ENCODE results near the gene WDR41.
A peak's percentile ranks its signal among the peaks of the same experiment; 100 is the strongest.
"Not testable (repeated sequence)": the region's sequence is repeated elsewhere in the genome, so short reads cannot be mapped to it uniquely, and the experiment has no call there.

Gene WDR41

DNA sequence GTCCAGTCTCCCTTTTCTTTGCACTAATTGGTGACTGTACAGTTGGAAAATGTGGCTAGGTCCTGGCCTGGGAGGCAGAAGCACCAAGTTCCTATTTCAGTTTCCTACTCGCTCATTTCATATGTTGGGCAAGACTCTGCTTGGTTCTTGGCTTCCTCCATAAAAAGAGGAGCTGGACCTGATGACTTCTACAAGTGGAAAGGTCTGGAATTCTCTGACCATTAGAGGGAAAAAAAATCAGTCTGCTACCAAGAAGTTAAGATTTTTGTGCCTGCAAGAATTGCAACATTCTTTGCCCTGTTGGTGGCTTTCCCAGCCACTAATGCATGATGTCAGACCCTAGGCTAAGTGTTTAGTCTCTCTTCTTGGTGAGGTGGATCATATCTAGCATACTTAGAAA, 91.5 kb downstream of the WDR41 start:
- no peak for DNase-seq

DNA sequence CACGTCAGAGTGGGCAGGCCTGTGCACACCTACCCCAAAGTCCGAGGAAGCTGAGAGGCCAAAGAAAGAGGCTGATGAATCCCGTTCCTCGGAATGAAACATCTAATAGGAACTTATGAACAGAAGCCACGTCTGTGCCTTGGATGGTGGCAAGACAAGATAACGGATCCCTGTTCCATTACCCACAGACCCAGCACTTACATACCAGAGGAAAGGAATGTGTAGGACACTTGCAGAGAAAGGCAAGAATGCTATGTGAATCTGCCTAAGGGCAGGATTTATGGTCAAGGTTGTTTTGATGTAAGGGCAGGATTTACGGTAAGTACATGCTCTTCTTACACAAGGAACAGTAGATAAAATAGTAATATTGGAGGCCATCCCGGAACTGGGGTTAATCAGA, 93.2 kb downstream of the WDR41 start:
- no peak for DNase-seq

GRCh38 chr5:77398458-77398857, 93.7 kb downstream of the WDR41 start:
- DNase-seq: no peak

GRCh38 chr5:77397686-77398292, 94.3 kb downstream of the WDR41 start:
- no peak for DNase-seq

GRCh38 chr5:77396017-77396416, 96.1 kb downstream of the WDR41 start:
- DNase-seq: no peak

GRCh38 chr5:77394064-77394715, 97.9 kb downstream of the WDR41 start:
- no peak for DNase-seq

- peak in 1 of 2 experiments; percentile 12 for DNase-seq
Observed at GRCh38 chr5:77391240-77391765, 100.8 kb downstream of the WDR41 start.

GRCh38 chr5:77390795-77391194, 101.3 kb downstream of the WDR41 start:
- no peak for DNase-seq

GRCh38 chr5:77390221-77390620, 101.9 kb downstream of the WDR41 start:
- no peak for DNase-seq

GRCh38 chr5:77389746-77390145, 102.4 kb downstream of the WDR41 start:
- no peak for DNase-seq

DNA sequence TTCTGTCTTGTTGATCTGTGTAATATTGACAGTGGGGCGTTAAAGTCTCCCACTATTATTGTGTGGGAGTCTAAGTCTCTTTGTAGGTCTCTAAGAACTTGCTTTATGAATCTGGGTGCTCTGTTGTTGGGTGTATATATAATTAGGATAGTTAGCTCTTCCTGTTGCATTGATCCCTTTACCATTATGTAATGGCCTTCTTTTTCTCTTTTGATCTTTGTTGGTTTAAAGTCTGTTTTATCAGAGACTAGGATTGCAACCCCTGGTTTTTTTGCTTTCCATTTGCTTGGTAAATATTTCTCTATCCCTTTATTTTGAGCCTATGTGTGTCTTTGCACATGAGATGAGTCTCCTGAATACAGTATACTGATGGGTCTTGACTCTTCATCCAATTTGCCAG, 105.8 kb downstream of the WDR41 start:
- DNase-seq: not testable (repeated sequence)

DNA sequence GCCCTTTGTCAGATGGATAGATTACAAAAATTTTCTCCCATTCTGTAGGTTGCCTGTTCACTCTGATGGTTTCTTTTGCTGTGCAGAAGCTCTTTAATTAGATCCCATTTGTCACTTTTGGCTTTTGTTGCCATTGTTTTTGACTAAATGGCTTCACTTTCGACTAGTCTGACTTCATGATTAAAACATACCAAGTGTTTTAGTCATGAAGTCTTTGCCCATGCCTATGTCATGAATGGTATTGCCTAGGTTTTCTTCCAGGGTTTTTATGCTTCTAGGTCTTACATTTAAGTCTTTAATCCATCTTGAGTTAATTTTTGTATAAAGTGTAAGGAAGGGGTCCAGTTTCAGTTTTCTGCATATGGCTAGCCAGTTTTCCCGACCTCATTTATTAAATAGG, 108.8 kb downstream of the WDR41 start:
- DNase-seq: not testable (repeated sequence)
